Heart left ventricle (tissue), 16 donors: ENCODE data around the gene RRAS. TPM values are rescaled to one million over a fixed set of nuclear protein-coding genes. Genes with fewer than 3 reads are reported as not detected.
A peak's percentile ranks its signal among the peaks of the same experiment; 100 is the strongest.

Experiments
- ATAC-seq, 4 donors: fragments of 200-7000 bp; cut with Tn5 transposase; one replicate each; pipeline ENCODE4 v1.9.1; 2020 to 2022; ENCODE audit warnings: moderate library complexity in 4 of 4, mild to moderate bottlenecking in 3 of 4, moderate number of reproducible peaks in 1 of 4
- DNase-seq, 5 donors: peaks; one replicate each; pipeline ENCODE4 v3.0.0-alpha.2; 2020
- H3K27ac ChIP-seq, 12 donors: fragments of 200-600 bp; sonication (generic) in 4 of 12; one replicate each; pipeline versions ENCODE4 v1.5.0 to v1.8.0; 2016 to 2022; ENCODE audit warnings: mild to moderate bottlenecking in 2 of 12
- H3K27me3 ChIP-seq, 9 donors: fragments of 200-600 bp; sonication (generic) in 2 of 9; one replicate each; pipeline versions ENCODE4 v1.5.1 to v1.8.0; 2016 to 2022; ENCODE audit warnings: mild to moderate bottlenecking in 3 of 9
- H3K36me3 ChIP-seq, 9 donors: fragments of 200-600 bp; sonication (generic) in 2 of 9; one replicate each; pipeline versions ENCODE4 v1.5.0 to v1.8.0; 2018 to 2022; ENCODE audit warnings: mild to moderate bottlenecking in 2 of 9
- H3K4me1 ChIP-seq, 12 donors: fragments of 200-600 bp; sonication (generic) in 4 of 12; one replicate each; pipeline versions ENCODE4 v1.5.0 to v1.8.0; 2016 to 2022; ENCODE audit warnings: mild to moderate bottlenecking in 3 of 12
- H3K4me3 ChIP-seq, 12 donors: fragments of 200-600 bp; sonication (generic) in 4 of 12; one replicate each; pipeline versions ENCODE4 v1.5.0 to v1.8.0; 2017 to 2022; ENCODE audit warnings: mild to moderate bottlenecking in 9 of 12, moderate library complexity in 4 of 12
- H3K9me3 ChIP-seq, 12 donors: fragments of 200-600 bp; sonication (generic) in 4 of 12; one replicate each; pipeline versions ENCODE4 v1.5.0 to v1.8.0; 2016 to 2022; ENCODE audit warnings: mild to moderate bottlenecking in 1 of 12
- POLR2A ChIP-seq, 2 donors: fragments of 450-650 bp; IDR thresholded peaks; one replicate each; pipeline ENCODE4 v1.6.1; 2017; ENCODE audit warnings: antibody characterized with exemption in 2 of 2, mild to moderate bottlenecking in 2 of 2, moderate library complexity in 2 of 2
- WGBS, 4 donors: extraction: QIAGEN DNeasy Blood & Tissue Kit in 2 of 4; methylation state at CpG; one replicate each; pipeline versions ENCODE4 v1.1.5 to v1.1.7; 2013 to 2018; 5-methylcytosine and 5-hydroxymethylcytosine counted together
- intact Hi-C, 10 donors: fragments of 100-400 bp; cut with DNase I; formaldehyde crosslinking; loops; one replicate each; pipeline versions ENCODE4 v1.11.1 to v1.14.2; 2022
- polyA plus RNA-seq, 2 donors: library from polyadenylated mRNA; stranded (reverse); fragments of 200-250 nt; gene quantifications; one replicate each; pipeline ENCODE4 v1.2.3, GENCODE V29; 2013
- total RNA-seq, 9 donors: library from RNA; depleted of rRNA in 2 of 9; stranded (reverse); fragments of >200 nt in 2 of 9; fragmentation: NEBNext Ultra II Directional in 3 of 9; extraction: Animal tissue kit (Norgen Biotek cat#: 25700) in 3 of 9; gene quantifications; one replicate each; pipeline versions ENCODE4 v1.1.0 to v1.2.4, GENCODE V29; 2016 to 2023
- TF ChIP-seq, protein P1 (sequence below), 12 donors: fragments of 200-600 bp; sonication (generic) in 4 of 12; IDR thresholded peaks; one replicate each; pipeline versions ENCODE4 v1.5.0 to v1.8.0; 2018 to 2022; ENCODE audit warnings: antibody characterized with exemption in 12 of 12, mild to moderate bottlenecking in 5 of 12
- donor health status: ischemic (EF 13 %, LVEDD 7.1; RV severe dilation, severe dysfunction).
- donor health status: healthy with polysubstance abuse.
- donor health status: DM: no; HTN: yes; CAD: no.
- donor health status: DM: no; HTN: no; CAD: no.
- donor health status: ischemic (EF 25% LVEDD 6.9; RV normal size, moderate dysfunction).
- donor health status: ischemic (EF 25% LVEDD 5.7; RV mildly dilated, moderate dysfunction).
- donor health status: healthy.
- donor health status: DM: yes; HTN: yes; CAD: no.
- donor health status: ischemic (EF 35%, LVEDD 5.7; RV mildly dilated, moderate dysfunction).
- donor health status: nonischemic (EF 11% LVEDD 7.7; RV severe dilation, severe dysfunction).
- donor health status: DM: yes; HTN: yes; CAD: no.
- donor health status: PGD.
- donor health status: ischemic (EF 29% LVEDD 5.4; RV normal size, mild dysfunction).
- donor health status: nonischemic (EF 23%, LVEDD 6.1; RV moderate dilation, normal function).

Gene RRAS
- total and polyA plus RNA-seq, 11 donors, result 64.4 to 177 (median 112) TPM

DNA sequence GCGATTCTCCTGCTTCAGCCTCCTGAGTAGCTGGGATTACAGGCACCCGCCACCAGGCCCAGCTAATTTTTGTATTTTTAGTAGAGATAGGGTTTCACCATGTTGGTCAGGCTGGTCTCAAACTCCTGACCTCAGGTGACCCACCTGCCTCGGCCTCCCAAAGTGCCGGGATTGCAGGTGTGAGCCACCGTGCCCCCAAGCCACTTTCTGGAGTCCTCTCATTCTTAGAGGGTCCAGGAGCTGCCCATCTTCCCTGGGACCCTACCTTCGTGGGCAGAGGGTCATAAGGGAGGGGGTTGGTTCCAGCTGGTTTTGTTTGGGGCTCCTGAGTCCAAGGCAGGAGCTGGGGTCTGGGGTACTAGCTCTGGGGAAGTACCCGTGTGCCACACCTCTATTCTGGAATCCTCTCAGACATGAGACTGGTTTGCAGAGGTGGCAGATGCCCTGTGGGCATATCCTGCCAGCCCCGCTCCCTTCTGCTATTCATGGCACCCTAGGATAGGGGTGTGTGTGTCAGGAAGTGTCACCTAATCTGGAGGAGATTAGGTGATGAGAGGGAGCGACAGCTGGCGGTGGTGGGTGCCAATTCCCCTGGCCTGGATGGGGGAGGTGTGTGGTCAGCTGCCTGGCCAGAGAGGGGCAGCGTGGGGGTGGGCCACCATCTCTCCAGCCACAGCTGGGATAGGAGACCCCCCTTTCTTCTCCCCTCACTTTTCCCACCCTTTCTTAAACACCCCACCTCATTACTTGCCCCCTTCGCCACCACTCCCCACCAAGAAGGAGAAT, 39.2 kb upstream of the RRAS start:
- Histone ChIP-seq H3K4me1 (peaks cover 0 to 55% (median 37%) of the 10 kb centered on the region in 12 donors), H3K9me3 (no peaks in the 10 kb centered on the region), H3K27me3 (no peaks in the 10 kb centered on the region), H3K4me3 (peak overlapping the region in 1 of 12 donors; percentile 99), H3K27ac (peak overlapping the region in 11 of 12 donors; percentile 3 to 100 (median 66)), H3K36me3 (peaks cover 0 to 35% (median 33%) of the 10 kb centered on the region in 9 donors)
- ATAC-seq (no peak), DNase-seq (peak in 2 of 5 donors; percentile 28 to 52)
- intact Hi-C loops, result loop anchor here in 7 of 10 donors (5.0 to 10.0 kb wide), 10 partner anchors 84 to 188 kb away; partner anchors contain the start of genes PRR12 (in 3 of the 7), PNKP (in 2 of the 7), RPS11 (in 2 of the 7) and AP2A1 (in 1 of the 7)
- TF ChIP-seq, protein P1, sequence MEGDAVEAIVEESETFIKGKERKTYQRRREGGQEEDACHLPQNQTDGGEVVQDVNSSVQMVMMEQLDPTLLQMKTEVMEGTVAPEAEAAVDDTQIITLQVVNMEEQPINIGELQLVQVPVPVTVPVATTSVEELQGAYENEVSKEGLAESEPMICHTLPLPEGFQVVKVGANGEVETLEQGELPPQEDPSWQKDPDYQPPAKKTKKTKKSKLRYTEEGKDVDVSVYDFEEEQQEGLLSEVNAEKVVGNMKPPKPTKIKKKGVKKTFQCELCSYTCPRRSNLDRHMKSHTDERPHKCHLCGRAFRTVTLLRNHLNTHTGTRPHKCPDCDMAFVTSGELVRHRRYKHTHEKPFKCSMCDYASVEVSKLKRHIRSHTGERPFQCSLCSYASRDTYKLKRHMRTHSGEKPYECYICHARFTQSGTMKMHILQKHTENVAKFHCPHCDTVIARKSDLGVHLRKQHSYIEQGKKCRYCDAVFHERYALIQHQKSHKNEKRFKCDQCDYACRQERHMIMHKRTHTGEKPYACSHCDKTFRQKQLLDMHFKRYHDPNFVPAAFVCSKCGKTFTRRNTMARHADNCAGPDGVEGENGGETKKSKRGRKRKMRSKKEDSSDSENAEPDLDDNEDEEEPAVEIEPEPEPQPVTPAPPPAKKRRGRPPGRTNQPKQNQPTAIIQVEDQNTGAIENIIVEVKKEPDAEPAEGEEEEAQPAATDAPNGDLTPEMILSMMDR (IDR thresholded peaks at IDR 0.05), result no peak
- no peak for TF ChIP-seq POLR2A (IDR thresholded peaks at IDR 0.05)
- 48 to 54% (median 52%) methylated on average over 10 to 12 of the region's 12 CpGs for WGBS, 4 donors

DNA sequence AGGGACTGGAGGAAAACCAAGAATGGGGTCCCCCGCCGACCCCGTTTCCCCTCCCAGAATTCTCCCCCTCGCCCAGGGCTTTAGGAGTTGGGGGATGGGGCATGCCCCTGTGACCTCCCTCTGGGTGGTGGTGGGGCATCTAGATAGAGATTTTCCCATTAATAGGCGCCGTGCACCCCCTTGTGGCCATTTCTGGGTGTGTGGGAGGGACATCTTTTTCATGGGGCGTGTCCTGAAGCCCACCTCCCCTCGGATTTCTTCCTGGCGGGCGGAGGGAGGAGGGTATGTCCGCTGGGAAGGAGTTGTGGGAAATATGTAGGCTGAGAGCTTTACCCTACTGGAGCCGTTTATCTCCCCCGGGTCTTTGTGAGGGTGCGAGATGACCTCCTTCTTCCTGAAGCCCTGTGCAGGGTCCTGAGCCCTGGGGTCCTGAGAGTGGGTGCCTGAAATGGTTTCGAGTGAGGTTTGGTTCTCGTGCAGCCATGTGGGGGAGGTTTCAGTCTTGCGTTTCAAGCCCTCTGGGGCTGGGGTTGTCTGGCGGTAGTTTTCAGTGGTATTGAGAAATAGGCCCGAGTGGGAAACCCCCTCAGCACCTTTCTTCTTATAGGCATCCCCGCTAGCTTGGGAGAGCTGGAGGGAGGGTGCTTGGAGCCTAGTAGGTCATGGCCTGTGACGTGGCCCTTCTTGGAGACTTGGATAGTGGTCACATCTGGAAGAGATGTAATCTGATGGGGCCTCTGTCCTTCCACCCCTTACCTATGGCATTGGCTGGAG, 38.1 kb upstream of the RRAS start:
- H3K4me3 ChIP-seq, result peak overlapping the region; percentile 71 to 100 (median 94)
- no peaks in the 10 kb centered on the region for H3K9me3 ChIP-seq
- peaks cover 0 to 24% (median 22%) of the 10 kb centered on the region in 9 donors for H3K36me3 ChIP-seq
- intact Hi-C loops, result loop anchor here in 7 of 10 donors (1.0 to 10.0 kb wide), 13 partner anchors 37 to 235 kb away; partner anchors contain the start of genes PRR12 (in 3 of the 7), PNKP (in 2 of the 7), RPS11 (in 2 of the 7) and AP2A1 (in 1 of the 7)
- no peaks in the 10 kb centered on the region for H3K27me3 ChIP-seq
- no peak for ATAC-seq
- peak overlapping the region; percentile 80 to 100 (median 95) for H3K27ac ChIP-seq
- 3 to 6% (median 4%) methylated on average over 21 of the region's 21 CpGs for WGBS, 4 donors
- peaks cover 0 to 54% (median 37%) of the 10 kb centered on the region in 12 donors for H3K4me1 ChIP-seq
- DNase-seq, result peak in 4 of 5 donors; percentile 65 to 78 (median 72)
- TF ChIP-seq POLR2A (IDR thresholded peaks at IDR 0.05), result no peak
- TF ChIP-seq, protein P1 (IDR thresholded peaks at IDR 0.05), result peak; percentile 46 to 69 (median 60)

DNA sequence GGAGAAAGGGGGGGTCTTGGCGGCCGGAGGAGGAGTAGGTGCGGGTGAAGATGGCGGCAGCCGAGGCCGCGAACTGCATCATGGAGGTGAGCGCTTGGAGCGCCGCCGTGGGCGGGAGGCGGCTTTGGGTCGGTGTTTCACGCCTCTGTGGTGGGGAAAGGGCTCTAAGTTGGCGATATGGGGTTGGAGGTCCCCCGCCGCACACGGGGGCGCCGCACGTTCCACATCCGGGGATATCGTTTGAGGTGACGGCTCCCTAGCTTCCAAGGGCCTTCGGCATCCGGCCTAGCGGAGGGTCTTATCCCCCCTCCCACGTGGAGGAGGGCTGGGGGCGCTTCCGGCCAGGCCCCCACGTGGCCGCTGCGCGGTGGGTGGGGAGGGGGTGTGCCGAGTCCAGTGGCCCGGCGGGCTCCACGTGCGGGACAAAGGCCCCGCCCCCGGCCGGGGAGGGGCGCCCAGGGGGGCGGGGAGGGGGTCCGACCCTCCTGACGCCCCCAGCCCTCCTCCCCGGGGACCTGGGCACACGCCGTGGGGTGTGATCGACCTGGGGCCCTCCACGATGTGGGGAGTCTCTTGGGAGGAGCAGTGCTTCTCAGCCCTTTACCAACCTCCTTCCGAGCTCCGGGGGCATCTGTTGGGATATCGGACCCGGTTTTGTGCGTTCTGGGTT, 37.4 kb upstream of the RRAS start, which contains the start of gene PRMT1:
PRMT1 (plus strand) TSS at position 41 of the 670 bp plus-strand sequence; CDS start at position 51, 10 bp downstream.
- intact Hi-C loops, result loop anchor here in 7 of 10 donors (1.0 to 10.0 kb wide), 13 partner anchors 37 to 234 kb away; partner anchors contain the start of genes PRR12 (in 3 of the 7), PNKP (in 2 of the 7), RPS11 (in 2 of the 7) and AP2A1 (in 1 of the 7)

More for the DNA sequence above, 37.4 kb upstream of the RRAS start, which contains the start of gene PRMT1:
- Histone ChIP-seq H3K27me3 (no peaks in the 10 kb centered on the region), H3K4me3 (peak within 1 kb of the TSS; percentile 71 to 100 (median 94)), H3K27ac (peak within 1 kb of the TSS; percentile 80 to 100 (median 95)), H3K4me1 (peaks cover 0 to 54% (median 38%) of the 10 kb centered on the region in 12 donors), H3K9me3 (no peaks in the 10 kb centered on the region), H3K36me3 (peaks cover 0 to 17% (median 15%) of the 10 kb centered on the region in 9 donors)
- peak in 2 of 4 donors; percentile 5 to 20 for ATAC-seq
- peak in 1 of 5 donors; percentile 77 for DNase-seq
- WGBS, 4 donors, result 0 to 1% (median 0%) methylated on average over 15 to 57 of the region's 57 CpGs
- TF ChIP-seq, protein P1 (IDR thresholded peaks at IDR 0.05), result no peak
- peak in 1 of 2 donors; percentile 86 for TF ChIP-seq POLR2A (IDR thresholded peaks at IDR 0.05)
